Esophagus muscularis mucosa (tissue), 4 donors: ENCODE data around the gene MGAM2. TPM values are rescaled to one million over a fixed set of nuclear protein-coding genes. Genes with fewer than 3 reads are reported as not detected.

Experiments
- DNase-seq: peaks from one replicate; pipeline ENCODE4 v3.0.0-alpha.2; 2017; ENCODE audit errors: extremely low spot score
- H3K27ac ChIP-seq, 4 donors: fragments of 200-600 bp; sonication (generic); replicated peaks in 1 of 4; 1 replicate in 3 of 4; 2 replicates in 1 of 4; pipeline ENCODE4 v1.5.1; 2016 to 2019; ENCODE audit warnings: mild to moderate bottlenecking in 1 of 4
- H3K27me3 ChIP-seq, 4 donors: fragments of 200-600 bp; sonication (generic); one replicate each; pipeline versions ENCODE4 v1.5.1 to v1.6.0; 2016 to 2019
- H3K36me3 ChIP-seq, 4 donors: fragments of 200-600 bp; sonication (generic); one replicate each; pipeline ENCODE4 v1.5.1; 2016 to 2019
- H3K4me1 ChIP-seq, 4 donors: fragments of 200-600 bp; sonication (generic); one replicate each; pipeline ENCODE4 v1.5.1; 2016 to 2019
- H3K4me3 ChIP-seq, 4 donors: fragments of 200-600 bp; sonication (generic); 1 replicate in 2 of 4; 2 replicates in 2 of 4; pipeline ENCODE4 v1.5.1; 2016 to 2019; ENCODE audit warnings: mild to moderate bottlenecking in 4 of 4, moderate library complexity in 1 of 4
- H3K9me3 ChIP-seq, 4 donors: fragments of 200-600 bp; sonication (generic); 1 replicate in 3 of 4; 2 replicates in 1 of 4; pipeline ENCODE4 v1.5.1; 2016 to 2019
- EP300 ChIP-seq: sonication (generic); formaldehyde crosslinking; IDR thresholded peaks from one replicate; pipeline ENCODE4 v1.6.1; 2017; ENCODE audit warnings: antibody characterized with exemption
- POLR2A ChIP-seq: fragments of 450-650 bp; IDR thresholded peaks from one replicate; pipeline ENCODE4 v1.6.1; 2017; ENCODE audit warnings: antibody characterized with exemption, moderate library complexity, mild to moderate bottlenecking, low read depth
- POLR2AphosphoS5 ChIP-seq, 2 donors: sonication (generic); formaldehyde crosslinking; IDR thresholded peaks; one replicate each; pipeline ENCODE4 v1.6.1; 2017; ENCODE audit warnings: antibody characterized with exemption in 2 of 2
- WGBS: methylation state at CpG from one replicate; pipeline ENCODE4 v1.1.5; 2018; 5-methylcytosine and 5-hydroxymethylcytosine counted together
- intact Hi-C: fragments of 100-400 bp; cut with DNase I; formaldehyde crosslinking; loops from one replicate; pipeline ENCODE4 v1.15.1; 2023
- total RNA-seq, 4 donors: library from RNA; depleted of rRNA; stranded (reverse); fragments of >200 nt; gene quantifications; one replicate each; pipeline versions ENCODE4 v1.1.0 to v1.2.1, GENCODE V29; 2016
- TF ChIP-seq, protein P1 (sequence below), 3 experiments: fragments of 200-600 bp in 2 of 3; fragments of 450-650 bp in 1 of 3; sonication (generic) in 2 of 3; IDR thresholded peaks; one replicate each; pipeline ENCODE4 v1.5.1; 2017 to 2019; ENCODE audit warnings: antibody characterized with exemption in 3 of 3, mild to moderate bottlenecking in 2 of 3, moderate library complexity in 1 of 3

Gene MGAM2
- total RNA-seq, result under 1 TPM in 2 of 4 donors, not detected in 2; under 0.01 to 0.11 TPM

DNA sequence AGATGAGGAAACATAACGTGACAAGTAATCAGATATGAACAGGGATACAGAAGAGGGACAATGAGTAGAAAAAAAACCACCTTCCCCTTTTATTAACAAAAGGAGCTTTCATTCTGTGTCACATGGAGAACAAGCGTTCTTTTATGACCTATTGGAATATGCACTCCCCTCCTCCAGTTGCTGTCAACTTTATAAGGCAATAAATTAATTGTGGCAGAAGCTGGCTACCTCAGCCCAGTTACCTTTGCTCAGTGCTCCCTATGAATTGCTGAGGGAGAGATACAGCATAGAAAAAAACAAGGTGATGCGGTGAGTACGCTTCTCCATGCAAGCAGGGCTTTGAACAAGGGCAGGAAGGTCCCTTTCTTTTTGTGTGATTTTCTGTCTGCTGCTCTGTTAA, at the start of gene MGAM2:
Gene MGAM2 (plus strand): TSS at position 220 of the 400 bp plus-strand sequence. CDS start 5,156 bp downstream, outside the sequence.
- H3K36me3 ChIP-seq, result no peaks in the 10 kb centered on the region
- H3K9me3 ChIP-seq, result no peaks in the 10 kb centered on the region
- intact Hi-C loops, result no loop called here
- no peaks in the 10 kb centered on the region for H3K4me1 ChIP-seq
- H3K27me3 ChIP-seq, result peaks cover 0 to 4% (median 0%) of the 10 kb centered on the region in 4 donors
- DNase-seq, result peak; percentile 42
- no peak for TF ChIP-seq EP300
- TF ChIP-seq POLR2A, result no peak
- TF ChIP-seq, protein P1, sequence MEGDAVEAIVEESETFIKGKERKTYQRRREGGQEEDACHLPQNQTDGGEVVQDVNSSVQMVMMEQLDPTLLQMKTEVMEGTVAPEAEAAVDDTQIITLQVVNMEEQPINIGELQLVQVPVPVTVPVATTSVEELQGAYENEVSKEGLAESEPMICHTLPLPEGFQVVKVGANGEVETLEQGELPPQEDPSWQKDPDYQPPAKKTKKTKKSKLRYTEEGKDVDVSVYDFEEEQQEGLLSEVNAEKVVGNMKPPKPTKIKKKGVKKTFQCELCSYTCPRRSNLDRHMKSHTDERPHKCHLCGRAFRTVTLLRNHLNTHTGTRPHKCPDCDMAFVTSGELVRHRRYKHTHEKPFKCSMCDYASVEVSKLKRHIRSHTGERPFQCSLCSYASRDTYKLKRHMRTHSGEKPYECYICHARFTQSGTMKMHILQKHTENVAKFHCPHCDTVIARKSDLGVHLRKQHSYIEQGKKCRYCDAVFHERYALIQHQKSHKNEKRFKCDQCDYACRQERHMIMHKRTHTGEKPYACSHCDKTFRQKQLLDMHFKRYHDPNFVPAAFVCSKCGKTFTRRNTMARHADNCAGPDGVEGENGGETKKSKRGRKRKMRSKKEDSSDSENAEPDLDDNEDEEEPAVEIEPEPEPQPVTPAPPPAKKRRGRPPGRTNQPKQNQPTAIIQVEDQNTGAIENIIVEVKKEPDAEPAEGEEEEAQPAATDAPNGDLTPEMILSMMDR (IDR thresholded peaks at IDR 0.05), result no peak
- TF ChIP-seq POLR2AphosphoS5 (IDR thresholded peaks at IDR 0.05), result no peak
- no peak within 1 kb of the TSS for H3K4me3 ChIP-seq
- 76% methylated on average over 4 of the region's 4 CpGs for WGBS
- H3K27ac ChIP-seq, result no peak within 1 kb of the TSS

DNA sequence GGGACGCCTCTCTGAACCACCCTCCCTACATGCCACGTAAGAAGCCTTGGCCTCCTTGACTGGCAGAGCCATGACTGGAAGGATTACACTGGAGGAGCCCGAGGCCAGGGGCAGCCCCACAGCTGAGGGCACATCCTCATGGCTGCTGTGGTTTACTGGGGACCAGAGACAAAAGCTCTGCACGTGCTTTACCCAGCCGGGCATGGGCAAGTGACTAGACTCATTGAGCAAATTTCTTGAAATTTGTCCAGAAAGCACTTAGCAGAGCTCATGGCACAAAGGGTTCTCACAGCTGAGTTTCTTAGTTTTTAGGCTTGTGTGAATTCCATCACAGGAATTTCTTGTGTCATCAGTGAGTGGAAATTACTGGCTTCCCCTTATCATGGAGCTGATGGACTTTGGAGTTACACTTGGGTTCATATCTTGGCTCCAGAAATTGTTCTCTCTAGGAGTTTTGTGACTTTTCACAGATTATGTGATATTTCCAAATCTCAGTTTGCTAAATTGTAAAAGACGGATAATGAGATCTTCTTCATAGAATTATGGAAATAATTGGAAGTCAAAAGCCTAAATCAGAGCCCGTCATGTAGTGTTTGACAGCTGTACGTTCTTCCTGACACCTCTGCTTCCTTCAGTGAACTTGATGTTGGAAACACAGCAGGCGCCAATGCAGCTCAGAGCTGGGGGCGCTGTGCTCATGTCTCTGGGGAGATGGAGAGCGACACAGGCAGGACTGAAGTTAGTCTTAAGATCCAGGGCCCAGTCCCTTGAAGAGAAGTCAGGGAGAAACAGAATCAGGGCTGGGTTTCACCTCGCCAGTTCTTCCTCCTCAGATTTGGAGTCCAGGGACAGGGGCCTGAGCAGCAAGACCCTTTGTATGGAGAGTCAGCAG, 47.7 kb upstream of the MGAM2 start:
- no peaks in the 10 kb centered on the region for H3K9me3 ChIP-seq
- TF ChIP-seq POLR2AphosphoS5 (IDR thresholded peaks at IDR 0.05), result no peak
- no peak for TF ChIP-seq POLR2A
- TF ChIP-seq, protein P1 (IDR thresholded peaks at IDR 0.05), result no peak
- no peak for TF ChIP-seq EP300
- WGBS, result 66% methylated on average over 12 of the region's 12 CpGs
- no peak overlapping the region for H3K4me3 ChIP-seq
- H3K27ac ChIP-seq, result no peak overlapping the region
- no peaks in the 10 kb centered on the region for H3K36me3 ChIP-seq
- H3K27me3 ChIP-seq, result no peaks in the 10 kb centered on the region
- intact Hi-C loops, result no loop called here
- peak; percentile 81 for DNase-seq
- no peaks in the 10 kb centered on the region for H3K4me1 ChIP-seq

DNA sequence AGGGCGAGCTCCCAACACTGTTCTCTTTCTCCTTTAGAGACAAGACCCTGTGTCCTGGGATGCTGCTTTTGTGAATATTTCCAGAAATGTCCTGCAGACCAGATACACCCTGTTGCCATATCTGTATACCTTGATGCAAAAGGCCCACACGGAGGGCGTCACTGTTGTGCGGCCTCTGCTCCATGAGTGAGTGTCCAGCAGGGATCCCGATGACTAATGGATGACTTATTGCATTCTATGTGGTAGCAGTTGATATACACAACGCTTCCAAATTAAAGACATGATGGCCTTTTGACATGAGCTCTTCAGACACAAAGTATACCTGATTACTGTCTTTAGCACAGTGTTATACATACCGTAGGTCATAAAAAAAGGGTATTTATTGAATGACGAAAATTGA, 45.0 kb upstream of the MGAM2 start:
- no peaks in the 10 kb centered on the region for H3K4me1 ChIP-seq
- H3K27me3 ChIP-seq, result no peaks in the 10 kb centered on the region
- no peak overlapping the region for H3K4me3 ChIP-seq
- WGBS, result 90% methylated on average over 8 of the region's 8 CpGs
- peak; percentile 82 for DNase-seq
- intact Hi-C loops, result no loop called here
- H3K9me3 ChIP-seq, result no peaks in the 10 kb centered on the region
- no peak overlapping the region for H3K27ac ChIP-seq
- no peaks in the 10 kb centered on the region for H3K36me3 ChIP-seq
- TF ChIP-seq EP300, result no peak
- TF ChIP-seq, protein P1 (IDR thresholded peaks at IDR 0.05), result no peak
- TF ChIP-seq POLR2A, result no peak
- TF ChIP-seq POLR2AphosphoS5 (IDR thresholded peaks at IDR 0.05), result no peak

DNA sequence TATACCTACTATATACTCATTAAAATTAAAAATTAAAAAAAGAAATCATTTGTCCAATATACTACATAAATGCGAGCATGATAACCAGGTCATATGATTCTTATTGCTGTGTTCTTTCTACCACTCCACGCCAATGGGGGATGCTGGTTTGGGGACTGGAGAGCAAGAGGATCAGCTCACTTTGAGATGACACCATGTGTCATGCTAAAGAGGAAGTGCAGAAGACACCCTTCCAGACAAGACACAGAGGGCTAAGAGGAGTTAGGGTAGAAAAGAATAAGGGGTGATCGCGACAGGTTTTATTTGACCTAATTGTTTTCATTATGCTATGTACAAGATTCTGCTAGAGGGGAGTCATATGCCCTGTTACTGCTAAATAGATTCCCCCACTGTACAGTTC, 33.8 kb upstream of the MGAM2 start:
- 87% methylated on average over 4 of the region's 4 CpGs for WGBS

DNA sequence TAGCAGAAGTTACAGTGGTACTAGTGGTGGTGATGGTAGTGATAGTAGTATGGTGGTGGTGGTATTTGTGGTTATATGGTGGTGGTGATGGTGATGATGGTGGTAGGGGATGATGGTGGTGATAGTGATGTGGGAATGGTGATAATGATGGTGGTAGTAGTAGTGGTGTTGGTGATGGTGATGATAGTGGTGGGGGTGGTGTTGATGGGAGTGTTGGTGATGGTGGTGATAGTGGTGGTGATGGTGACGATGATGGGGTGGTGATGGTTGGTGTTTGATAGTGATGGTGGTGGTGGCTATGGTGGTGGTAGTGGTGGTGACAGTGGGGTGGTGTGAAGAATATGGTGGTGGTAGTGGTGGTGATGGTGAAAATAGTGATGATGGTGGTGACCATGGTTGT, 27.9 kb upstream of the MGAM2 start:
- intact Hi-C loops, result no loop called here

More for the DNA sequence above, 33.8 kb upstream of the MGAM2 start:
- H3K27me3 ChIP-seq, result peaks cover 0 to 2% (median 0%) of the 10 kb centered on the region in 4 donors
- no peaks in the 10 kb centered on the region for H3K36me3 ChIP-seq
- H3K27ac ChIP-seq, result no peak overlapping the region
- H3K4me3 ChIP-seq, result no peak overlapping the region
- intact Hi-C loops, result no loop called here
- H3K4me1 ChIP-seq, result no peaks in the 10 kb centered on the region
- TF ChIP-seq POLR2A, result no peak
- no peaks in the 10 kb centered on the region for H3K9me3 ChIP-seq
- DNase-seq, result no peak

More for the DNA sequence above, 27.9 kb upstream of the MGAM2 start:
- no peaks in the 10 kb centered on the region for H3K36me3 ChIP-seq
- no peak overlapping the region for H3K4me3 ChIP-seq
- no peak for DNase-seq
- H3K27me3 ChIP-seq, result no peaks in the 10 kb centered on the region
- TF ChIP-seq EP300 (no peak), POLR2A (no peak), POLR2AphosphoS5 (IDR thresholded peaks at IDR 0.05) (no peak)
- TF ChIP-seq, protein P1 (IDR thresholded peaks at IDR 0.05), result no peak
- no peak overlapping the region for H3K27ac ChIP-seq
- 84% methylated on average over 1 of the region's 1 CpG for WGBS
- H3K9me3 ChIP-seq, result no peaks in the 10 kb centered on the region
- no peaks in the 10 kb centered on the region for H3K4me1 ChIP-seq
